ENCODE results near the gene ANXA11.
"Not testable (repeated sequence)": the region's sequence is repeated elsewhere in the genome, so short reads cannot be mapped to it uniquely, and the experiment has no call there.

Gene ANXA11

DNA sequence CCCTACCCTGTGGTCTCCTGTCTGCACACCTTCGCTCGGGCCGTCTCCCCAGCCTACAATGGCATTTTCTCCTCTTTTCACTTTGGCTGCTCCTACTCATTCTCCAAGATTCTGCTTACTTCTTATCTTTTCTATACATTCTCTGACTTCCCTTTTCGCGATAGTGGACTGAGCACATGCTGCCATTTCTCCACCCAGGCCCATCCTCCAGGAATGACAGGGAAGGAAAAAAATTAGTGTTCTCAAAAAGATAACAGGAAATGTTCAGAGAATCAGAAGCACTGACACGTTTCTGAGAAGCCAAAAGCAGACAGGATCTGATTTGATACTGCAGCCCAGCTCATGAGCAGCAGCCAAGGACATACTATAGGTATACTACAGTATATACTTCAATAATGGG, 6.4 kb upstream of the ANXA11 start:
- no peak for DNase-seq (ENCODE audit: insufficient read length, low spot score)
- no peak for FAIRE-seq

DNA sequence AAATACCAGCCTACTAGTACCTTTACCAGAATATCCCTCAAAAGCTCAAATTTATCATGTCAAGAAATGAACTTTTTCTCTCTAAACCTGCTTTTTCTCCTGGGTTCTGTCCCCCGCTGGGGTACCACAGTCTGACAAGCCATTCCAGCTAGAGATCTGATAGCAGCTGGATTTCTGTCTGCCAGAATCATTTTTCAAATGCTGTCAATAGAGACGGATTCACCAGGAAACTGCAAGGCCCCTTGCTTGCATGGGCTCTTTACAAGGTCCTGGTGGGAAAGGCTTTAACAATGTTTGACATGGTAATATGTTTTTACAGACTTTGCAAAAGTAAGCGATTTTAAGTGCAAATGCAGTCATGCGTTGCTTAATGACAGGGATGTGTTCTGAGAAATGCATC, 4.9 kb upstream of the ANXA11 start:
- DNase-seq (ENCODE audit: insufficient read length, low spot score), result no peak
- FAIRE-seq, result no peak

DNA sequence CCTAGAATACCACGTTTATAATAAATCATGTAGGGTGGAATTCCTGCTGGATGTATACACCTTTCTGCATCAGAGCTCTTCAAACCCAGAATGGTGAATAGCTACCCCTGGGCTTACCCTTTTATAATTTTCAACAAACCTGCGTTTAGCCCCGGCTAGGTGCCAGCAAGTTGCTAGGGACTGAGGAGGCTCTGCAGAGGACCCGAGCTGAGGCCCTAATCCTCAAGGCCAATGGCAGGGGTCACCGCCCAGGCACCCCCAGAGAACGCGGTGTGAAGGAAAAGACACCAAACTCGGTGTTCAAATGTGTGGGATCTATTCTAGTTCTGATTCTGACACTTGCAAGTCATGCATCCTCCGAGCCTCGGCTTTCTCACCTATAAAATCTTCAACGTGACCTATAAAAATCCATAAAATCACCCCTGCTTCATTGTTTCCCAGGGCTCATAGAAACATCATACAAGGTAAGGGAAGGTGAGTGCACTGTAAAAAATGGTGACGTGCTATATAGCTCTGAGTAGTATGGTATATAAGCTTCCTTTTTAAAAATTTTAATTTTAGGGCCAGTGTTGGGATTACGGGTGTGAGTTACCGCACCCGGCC, 2.5 kb upstream of the ANXA11 start:
- FAIRE-seq (no peak), DNase-seq (ENCODE audit: insufficient read length, low spot score) (no peak)

DNA sequence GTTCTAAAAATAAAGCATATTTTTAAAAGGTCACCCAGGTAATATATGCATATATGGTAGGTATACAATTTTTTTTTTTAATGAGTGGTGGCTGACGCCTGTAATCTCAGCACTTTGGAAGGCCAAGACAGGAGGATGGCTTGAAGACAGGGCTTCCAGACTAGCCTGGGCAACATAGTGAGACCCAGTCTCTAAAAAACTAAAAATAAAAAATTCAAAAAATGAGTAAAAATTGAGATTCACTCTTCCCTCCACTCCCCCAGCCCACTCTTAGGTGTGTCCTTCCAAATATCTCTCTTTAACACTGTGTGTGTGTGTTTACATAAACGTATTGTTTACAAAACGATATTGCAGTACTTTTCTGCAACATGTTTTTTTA, 929 bp upstream of the ANXA11 start:
- DNase-seq (ENCODE audit: insufficient read length, low spot score) (no peak), FAIRE-seq (no peak)

DNA sequence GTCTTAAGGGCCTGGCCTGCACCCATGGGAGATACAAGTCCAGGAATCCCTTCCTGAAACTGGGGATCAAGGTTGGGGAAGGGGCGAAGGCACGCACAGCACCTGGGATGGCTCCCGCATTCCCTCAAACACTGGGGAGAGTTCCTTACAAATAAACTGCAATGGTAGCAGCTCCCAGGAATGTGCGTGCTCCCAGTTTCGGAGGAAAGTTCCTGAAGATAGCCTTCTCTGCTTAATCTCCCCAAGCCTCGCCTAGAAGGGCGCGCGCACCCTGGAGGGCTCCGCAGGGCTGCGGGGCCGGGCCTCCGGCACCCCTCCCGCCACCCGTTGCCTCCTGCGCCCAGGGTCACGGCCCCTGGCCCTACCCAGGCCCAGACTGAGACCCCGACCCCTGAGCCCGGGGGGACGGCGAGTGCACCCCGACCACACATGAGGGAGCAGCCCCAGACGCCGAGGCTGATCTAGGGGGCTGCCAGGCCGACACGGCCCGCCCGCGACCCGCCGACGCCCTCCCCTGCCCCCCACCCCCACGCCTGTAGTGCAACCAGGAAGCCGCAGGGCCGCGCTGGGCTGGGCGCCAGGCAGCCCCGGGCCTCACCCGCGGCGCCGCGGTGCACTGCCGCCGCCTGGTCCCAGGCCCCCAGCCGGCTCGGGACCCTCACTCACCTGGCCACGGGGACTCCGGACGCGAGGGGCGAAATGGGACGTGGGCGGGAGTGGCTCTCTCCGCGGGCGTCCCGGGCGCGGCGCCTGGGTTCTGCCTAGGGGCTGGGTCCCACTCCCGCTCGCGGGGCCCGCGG, 460 bp downstream of the ANXA11 start:
- FAIRE-seq (no peak), DNase-seq (ENCODE audit: insufficient read length, low spot score) (no peak)

GRCh38 chr10:80203835-80204676, 1.3 kb downstream of the ANXA11 start:
- DNase-seq (ENCODE audit: insufficient read length, low spot score) (no peak), FAIRE-seq (no peak)

GRCh38 chr10:80202934-80203834, 2.2 kb downstream of the ANXA11 start:
- FAIRE-seq, result no peak
- no peak for DNase-seq (ENCODE audit: insufficient read length, low spot score)

GRCh38 chr10:80202530-80202929, 2.8 kb downstream of the ANXA11 start:
- FAIRE-seq; DNase-seq (ENCODE audit: insufficient read length, low spot score): not testable (repeated sequence)

DNA sequence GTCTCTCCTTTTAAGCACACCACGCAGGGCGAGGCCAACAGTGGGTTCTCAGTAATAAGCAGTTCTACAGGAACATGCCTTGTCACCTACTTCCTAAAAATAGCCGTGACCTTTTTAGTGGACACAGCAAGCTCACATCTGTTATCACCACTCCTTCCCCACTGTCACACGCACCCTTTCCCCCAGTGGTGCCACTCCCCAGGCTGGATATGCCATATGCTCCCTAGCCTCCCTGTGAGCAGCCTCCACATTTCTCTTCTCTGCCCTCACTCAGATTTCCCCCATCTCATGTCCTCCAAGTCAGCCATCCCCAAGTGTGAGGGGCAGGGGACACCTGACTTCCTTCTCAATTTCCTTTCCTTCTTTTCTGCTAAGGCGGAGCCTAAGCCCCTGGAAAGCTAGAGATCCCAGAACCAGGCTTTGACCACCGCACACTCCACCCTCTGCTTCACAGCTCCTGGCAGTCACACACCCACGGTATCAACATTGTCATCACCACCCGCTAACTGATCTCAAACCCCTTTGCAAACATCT, 3.7 kb downstream of the ANXA11 start:
- FAIRE-seq, result no peak
- no peak for DNase-seq (ENCODE audit: insufficient read length, low spot score)

DNA sequence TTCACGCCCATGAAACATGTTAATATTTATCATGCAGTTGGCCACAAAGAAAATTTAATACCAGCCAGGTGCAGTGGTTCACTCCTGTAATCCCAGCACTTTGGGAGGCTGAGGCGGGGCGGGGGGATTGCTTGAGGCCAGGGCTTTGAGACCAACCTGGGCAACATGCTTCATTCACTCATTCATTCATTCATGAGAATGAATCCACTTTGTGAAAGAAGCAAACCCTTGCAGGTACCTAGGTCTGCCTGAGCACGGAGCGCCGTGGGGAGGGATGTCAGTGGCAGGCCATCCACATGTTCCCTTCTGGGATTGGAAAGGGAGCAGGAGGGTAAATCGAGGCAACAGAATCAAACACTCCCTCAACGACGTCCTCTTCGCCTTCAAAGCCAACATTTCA, 4.7 kb downstream of the ANXA11 start:
- FAIRE-seq (no peak), DNase-seq (ENCODE audit: insufficient read length, low spot score) (no peak)

DNA sequence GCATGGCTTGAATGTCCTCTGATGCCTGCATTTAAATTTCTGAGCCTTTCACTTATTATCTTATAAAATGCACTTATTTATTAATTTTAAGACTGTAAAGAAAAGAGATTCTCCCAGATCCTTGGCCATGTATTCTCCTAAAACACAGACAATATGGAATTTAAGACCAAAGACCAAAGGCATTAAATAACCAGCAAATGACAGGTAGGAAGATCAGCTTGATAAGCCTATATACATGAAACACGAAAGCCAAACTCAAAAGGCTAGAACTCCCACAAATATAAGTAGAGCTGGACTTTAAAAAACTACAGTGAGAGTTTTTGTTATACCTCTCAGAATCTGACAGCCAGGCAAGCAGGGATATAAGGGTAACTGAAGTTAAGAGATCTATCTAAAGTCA, 5.1 kb downstream of the ANXA11 start:
- no peak for DNase-seq (ENCODE audit: insufficient read length, low spot score)
- no peak for FAIRE-seq

GRCh38 chr10:80199828-80200227, 5.5 kb downstream of the ANXA11 start:
- FAIRE-seq, result no peak
- DNase-seq (ENCODE audit: insufficient read length, low spot score), result no peak

- no peak for DNase-seq (ENCODE audit: insufficient read length, low spot score)
These were observed 7.1 kb downstream of the ANXA11 start for GRCh38 chr10:80197972-80198916.

DNA sequence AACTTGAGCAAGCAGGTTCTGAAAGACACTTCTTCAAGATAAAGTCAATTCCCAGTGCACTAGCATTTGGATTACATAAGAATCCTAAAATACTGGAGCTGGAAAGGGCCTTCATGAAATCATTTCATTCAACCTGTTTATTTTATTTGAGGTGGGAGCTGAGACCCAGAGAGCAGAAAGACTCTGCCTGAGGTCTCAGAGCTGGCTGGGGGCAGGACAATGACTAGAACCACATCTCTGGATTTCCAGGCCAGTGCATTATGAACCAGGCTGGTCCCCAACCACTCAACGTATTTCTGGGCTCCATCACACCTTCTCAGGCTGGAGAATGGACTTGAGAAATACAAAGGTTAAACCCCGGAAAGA, 8.4 kb downstream of the ANXA11 start:
- FAIRE-seq (no peak), DNase-seq (ENCODE audit: insufficient read length, low spot score) (no peak)

More at GRCh38 chr10:80197972-80198916, 7.1 kb downstream of the ANXA11 start:
- FAIRE-seq, result no peak

DNA sequence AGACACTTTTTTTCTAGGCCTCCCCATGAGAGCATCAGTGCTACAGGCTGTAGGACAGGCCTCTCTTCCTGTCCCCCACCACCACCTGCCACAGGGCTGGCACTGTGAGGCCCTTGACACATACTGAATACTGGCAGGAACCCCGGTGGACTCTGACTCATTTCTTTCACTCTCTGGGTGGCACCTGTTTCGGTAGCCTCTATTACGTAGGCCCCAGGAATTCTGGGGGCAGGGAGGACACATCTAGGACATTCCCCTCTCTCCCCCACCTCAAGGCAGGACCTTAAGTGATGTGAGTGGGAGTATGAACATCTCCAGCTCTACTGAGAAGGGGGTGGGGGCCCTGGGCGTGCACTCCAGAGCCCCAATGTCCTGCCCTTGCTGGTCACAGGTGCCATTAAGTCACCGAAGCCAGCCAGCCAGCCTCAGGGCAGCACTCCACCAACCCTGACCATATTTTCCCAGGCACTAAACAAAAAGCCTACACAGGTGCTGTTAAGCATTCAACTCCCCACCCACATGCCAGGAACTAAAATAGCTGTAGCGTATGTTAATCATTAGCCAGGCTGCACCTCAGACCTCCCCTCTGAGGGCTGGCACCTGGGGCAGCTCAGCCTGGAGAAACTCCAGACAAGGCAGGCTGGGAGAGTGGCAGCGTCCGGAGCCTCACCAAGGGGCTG, 8.9 kb downstream of the ANXA11 start:
- no peak for DNase-seq (ENCODE audit: insufficient read length, low spot score)

GRCh38 chr10:80195046-80195574, 10.2 kb downstream of the ANXA11 start:
- no peak for FAIRE-seq
- DNase-seq (ENCODE audit: insufficient read length, low spot score), result no peak

More for the DNA sequence above, 8.9 kb downstream of the ANXA11 start:
- FAIRE-seq, result no peak

- no peak for DNase-seq (ENCODE audit: insufficient read length, low spot score)
- FAIRE-seq, result no peak
These were observed 10.8 kb downstream of the ANXA11 start for GRCh38 chr10:80194373-80195045.

DNA sequence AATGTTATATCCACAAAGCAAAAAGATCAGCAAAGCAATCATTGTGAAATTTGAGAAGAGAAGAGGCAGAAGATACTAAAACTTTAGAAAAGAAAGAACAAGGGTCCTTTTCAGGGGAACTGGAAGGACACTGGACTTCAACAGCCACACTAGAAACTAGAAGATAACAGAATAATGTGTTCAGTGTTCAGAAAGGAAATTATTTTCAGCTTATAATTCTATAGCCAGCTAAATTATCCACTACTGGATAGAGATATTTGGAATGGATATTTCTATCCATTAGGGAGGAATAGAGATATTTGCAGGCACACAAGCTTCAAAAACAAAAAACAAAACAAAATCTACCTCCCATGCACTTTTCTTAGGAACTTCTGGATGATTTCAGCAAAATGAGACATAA, 12.8 kb downstream of the ANXA11 start:
- DNase-seq (ENCODE audit: insufficient read length, low spot score) (no peak), FAIRE-seq (no peak)

Measured in HTR-8/SVneo (cell line).